Measurements from ENCODE around the gene PSMA7.

DNA sequence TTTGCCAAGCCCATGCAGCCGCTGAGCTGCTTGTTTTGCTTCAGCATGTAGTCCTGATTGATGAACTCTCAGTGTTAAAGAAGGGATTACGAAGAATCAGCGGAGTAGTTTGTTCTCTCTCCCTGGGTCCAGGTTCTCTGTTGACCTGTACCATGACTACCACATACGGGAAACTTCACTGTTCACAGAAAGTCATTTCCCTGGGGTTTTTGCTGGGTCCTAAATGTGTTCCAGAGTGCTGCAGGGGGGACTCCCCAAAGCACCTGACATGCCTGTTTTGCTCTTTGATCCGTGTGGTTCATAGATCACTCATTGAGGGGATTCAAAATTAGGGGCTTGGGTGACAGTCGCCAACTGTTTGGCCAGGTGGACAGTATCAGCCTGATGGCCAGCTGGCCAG lies 15.4 kb downstream of the PSMA7 start:
- TF ChIP-seq, protein P1, sequence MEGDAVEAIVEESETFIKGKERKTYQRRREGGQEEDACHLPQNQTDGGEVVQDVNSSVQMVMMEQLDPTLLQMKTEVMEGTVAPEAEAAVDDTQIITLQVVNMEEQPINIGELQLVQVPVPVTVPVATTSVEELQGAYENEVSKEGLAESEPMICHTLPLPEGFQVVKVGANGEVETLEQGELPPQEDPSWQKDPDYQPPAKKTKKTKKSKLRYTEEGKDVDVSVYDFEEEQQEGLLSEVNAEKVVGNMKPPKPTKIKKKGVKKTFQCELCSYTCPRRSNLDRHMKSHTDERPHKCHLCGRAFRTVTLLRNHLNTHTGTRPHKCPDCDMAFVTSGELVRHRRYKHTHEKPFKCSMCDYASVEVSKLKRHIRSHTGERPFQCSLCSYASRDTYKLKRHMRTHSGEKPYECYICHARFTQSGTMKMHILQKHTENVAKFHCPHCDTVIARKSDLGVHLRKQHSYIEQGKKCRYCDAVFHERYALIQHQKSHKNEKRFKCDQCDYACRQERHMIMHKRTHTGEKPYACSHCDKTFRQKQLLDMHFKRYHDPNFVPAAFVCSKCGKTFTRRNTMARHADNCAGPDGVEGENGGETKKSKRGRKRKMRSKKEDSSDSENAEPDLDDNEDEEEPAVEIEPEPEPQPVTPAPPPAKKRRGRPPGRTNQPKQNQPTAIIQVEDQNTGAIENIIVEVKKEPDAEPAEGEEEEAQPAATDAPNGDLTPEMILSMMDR (IDR thresholded peaks at IDR 0.05): no peak
- TF ChIP-seq POLR2A (IDR thresholded peaks at IDR 0.05): no peak

All from ovary (tissue), 3 donors.